Activated CD4-positive, alpha-beta T cell treated with anti-CD3 and anti-CD28 coated beads, Interleukin-10, Interleukin-2, amounts not matched to agents 100 ng/mL and 50 ng/mL, durations not matched to agents 16 hours and 8 hours (primary cell): ENCODE measurements around the gene TCF23.

Experiments used
- DNase-seq: peaks from one replicate; pipeline ENCODE4 v3.0.0-alpha.2; 2020

The TCF23 gene

GRCh38 chr2:27128668-27129571, 19.9 kb upstream of the TCF23 start:
- no peak for DNase-seq

GRCh38 chr2:27130396-27130795, 18.4 kb upstream of the TCF23 start:
- no peak for DNase-seq

DNA sequence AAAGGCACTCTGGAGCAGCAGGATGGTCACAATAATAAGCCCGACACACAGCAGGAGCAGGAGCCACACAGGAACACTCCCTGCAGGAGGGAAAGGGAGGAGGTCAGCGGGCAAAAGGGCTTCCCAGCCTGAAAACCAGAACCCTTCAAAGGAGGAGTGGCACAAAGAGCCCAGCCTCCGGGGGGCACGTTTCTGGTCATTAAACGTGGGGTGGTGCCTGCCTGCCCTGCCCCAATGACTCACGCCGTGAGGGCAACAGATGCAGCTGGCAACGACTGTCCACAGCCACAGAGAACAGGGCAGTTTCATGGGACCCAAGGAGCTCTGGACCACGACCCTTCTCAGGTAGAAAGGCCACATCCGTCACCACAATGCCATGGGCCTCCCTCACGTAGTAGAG, 17.4 kb upstream of the TCF23 start:
- DNase-seq, result no peak

GRCh38 chr2:27133195-27133875, 15.5 kb upstream of the TCF23 start:
- DNase-seq, result peak; percentile 39

DNA sequence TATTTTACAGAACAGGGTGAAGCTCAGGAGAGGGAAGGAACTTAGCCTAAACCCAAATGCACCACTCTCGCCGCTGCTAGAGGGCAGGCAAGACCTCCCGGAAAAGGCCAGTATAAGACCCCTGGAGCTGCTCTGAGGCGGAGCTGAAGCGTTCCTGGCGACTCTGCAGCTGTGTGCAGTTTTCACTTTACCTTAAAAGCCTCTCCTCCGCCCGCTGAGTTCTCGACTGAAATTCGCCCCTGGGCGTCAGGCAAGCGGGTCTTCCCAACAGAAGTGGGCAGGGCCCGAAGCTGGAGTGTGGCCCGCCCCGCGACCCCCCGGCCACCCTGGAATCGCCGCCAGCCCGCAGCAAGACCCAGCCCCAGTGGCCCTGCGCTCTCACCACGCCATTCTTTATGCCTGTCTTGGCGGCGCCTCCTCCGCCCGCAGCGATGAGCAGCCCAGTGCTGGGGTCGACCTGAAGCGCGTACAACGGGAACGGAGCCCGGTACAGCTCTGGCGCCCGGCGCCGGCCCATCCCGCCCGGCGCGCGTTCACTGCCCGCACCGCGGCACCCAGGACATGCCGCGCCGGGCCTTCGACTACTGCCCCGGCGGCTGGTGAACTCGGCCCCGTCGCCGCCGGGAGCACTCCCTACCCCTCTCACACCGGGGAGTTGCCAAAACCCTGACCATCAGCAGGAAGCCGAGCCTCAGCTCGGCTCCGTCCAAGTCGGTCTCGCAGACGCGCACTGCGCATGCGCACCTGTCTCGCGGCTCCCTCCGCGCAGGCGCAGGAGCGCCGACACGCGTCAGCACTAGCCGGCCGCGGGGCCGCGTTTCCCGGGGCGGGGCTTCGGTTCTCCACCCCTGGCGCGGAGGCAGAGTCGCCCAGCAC, 14.7 kb upstream of the TCF23 start, which contains the start of gene PREB:
Gene PREB, minus strand, starts transcription at position 732 of the 876 bp plus-strand sequence. Its CDS starts 215 bp downstream, at position 517.
- peak; percentile 99 for DNase-seq

DNA sequence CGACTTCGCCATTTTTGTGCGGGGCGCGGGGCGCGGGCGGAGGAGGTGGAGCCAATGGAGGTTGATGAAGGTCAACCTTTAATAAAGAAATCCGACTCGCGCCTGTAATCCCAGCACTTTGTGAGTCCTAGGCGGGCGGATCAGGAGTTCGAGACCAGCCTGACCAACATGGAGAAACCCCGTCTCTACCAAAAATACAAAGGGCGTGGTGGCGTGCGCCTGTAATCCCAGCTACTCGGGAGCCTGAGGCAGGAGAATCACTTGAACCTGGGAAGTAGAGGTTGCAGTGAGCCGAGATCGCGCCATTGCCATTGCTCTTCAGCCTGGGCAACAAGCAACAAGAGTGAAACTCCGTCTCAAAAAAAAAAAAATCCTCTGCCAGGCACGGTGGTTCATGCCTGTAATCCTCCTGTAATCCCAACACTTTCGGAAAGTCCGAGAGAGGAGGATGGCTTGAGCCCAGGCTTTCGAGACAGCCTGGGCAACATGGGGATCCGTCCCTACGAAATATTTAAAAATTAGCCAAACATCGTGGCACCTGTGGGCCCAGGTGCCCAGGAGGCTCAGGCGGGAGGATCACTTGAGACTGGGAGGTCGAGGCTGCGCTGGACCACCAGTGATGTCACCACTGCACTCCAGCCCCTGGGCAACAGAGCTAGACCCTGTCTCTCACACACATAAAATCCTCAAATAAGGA, 13.9 kb upstream of the TCF23 start:
- DNase-seq, result no peak

GRCh38 chr2:27135478-27135955, 13.3 kb upstream of the TCF23 start:
- no peak for DNase-seq

- DNase-seq, result no peak
These were observed 12.1 kb upstream of the TCF23 start for GRCh38 chr2:27136751-27137150.

- no peak for DNase-seq
These were observed 11.4 kb upstream of the TCF23 start for GRCh38 chr2:27137322-27137935.

DNA sequence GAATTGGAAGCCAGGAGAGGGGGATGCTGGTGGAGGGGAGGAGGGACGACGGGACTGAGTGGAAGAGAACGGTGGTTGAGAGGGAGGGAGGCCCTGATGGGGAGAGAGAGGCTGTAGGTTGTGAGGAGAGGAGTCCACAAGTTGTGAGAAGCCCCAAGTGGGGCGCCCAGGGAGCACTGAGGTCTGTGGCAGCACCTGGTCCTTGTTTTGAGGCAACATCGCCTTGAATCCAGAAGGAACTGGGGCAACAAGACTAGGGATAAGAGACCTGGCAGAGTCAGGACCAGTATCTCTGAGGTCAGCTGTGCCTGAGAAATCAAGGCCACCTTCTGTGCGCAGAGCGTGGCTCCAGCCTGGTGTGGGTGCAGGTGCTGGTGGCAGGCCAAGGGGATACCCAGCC, 10.7 kb upstream of the TCF23 start:
- no peak for DNase-seq

DNA sequence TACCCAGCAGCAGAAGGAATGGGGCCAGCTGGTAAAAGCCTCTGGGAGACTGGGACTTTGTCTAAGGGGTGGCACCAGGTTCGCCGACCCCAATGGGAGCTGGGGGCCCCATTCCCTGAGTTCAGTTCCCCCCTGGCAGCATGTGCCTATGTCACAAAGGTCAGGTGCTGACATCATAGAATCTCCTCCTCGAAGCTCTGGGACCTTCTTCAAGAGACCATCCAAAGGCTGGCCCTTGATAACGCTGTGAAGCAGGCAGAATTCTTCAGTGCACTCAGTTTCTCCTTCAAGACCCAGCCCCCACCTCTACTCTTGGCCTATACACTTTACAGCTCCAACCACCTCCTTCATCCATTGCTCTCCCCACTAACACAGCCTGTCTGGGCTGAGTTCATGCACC, 9.5 kb upstream of the TCF23 start, which contains the start of gene PRR30:
Gene PRR30, minus strand, starts transcription at position 101 of the 400 bp plus-strand sequence. CDS start 1,081 bp downstream, outside the sequence.
- no peak for DNase-seq

GRCh38 chr2:27143285-27143684, 5.5 kb upstream of the TCF23 start:
- DNase-seq, result no peak

DNA sequence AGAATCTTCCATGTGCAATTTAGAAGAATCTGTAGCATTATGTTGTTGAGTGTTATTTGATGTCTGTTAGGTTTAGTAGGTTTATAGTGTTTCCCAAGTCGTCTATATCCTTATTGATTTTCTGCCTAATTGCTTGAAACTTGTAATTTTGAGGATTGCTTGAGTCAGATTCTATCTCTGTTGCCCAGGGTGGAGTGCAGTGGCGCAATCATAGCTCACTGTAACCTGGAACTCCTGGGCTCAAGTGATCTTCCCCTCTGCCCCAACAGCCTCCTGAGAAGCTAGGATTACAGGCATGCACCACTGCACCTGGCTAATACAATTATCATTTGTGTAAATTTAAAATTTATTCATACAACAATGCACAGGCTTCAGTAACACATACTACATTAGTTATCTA, 3.1 kb upstream of the TCF23 start:
- DNase-seq, result no peak

- no peak for DNase-seq
These were observed 869 bp upstream of the TCF23 start for GRCh38 chr2:27147935-27148334.

DNA sequence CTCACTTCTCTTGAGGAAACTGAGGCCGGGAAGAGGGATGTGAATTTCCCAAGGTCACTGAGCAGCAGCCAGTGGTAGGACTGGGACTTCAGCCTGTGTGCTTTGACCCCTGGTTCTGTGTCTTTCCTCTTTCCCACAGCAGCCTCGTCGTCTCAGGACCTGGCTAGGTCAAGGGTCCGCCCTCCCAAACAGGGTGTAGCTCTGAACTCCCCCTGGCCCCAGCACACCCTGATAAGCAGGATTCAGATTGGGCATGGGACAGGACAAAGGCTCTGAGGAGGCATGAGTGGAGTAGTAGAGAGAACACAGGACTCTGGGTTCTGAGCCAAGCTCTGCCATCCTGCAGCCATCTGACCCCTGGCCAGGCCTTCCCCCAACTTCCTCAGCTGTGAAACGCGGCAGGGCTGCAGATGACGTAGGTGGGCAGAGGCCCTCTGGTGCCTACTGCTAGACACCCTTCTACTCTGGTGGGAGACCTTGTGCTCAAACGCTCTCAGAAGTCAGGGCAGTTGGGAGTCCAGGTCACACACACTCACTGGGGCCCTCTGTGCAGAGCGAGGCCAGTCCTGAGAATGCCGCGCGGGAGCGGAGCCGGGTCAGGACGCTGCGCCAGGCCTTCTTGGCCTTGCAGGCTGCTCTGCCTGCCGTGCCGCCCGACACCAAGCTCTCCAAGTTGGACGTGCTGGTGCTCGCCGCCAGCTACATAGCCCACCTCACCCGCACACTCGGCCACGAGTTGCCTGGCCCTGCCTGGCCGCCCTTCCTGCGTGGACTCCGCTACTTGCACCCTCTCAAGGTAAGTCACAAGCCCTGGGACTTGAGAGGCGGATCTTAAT, 984 bp downstream of the TCF23 start:
- DNase-seq, result no peak

- DNase-seq, result no peak
These were observed 1.9 kb downstream of the TCF23 start for GRCh38 chr2:27150639-27151230.

- DNase-seq, result no peak
These were observed 3.4 kb downstream of the TCF23 start for GRCh38 chr2:27152102-27152795.

DNA sequence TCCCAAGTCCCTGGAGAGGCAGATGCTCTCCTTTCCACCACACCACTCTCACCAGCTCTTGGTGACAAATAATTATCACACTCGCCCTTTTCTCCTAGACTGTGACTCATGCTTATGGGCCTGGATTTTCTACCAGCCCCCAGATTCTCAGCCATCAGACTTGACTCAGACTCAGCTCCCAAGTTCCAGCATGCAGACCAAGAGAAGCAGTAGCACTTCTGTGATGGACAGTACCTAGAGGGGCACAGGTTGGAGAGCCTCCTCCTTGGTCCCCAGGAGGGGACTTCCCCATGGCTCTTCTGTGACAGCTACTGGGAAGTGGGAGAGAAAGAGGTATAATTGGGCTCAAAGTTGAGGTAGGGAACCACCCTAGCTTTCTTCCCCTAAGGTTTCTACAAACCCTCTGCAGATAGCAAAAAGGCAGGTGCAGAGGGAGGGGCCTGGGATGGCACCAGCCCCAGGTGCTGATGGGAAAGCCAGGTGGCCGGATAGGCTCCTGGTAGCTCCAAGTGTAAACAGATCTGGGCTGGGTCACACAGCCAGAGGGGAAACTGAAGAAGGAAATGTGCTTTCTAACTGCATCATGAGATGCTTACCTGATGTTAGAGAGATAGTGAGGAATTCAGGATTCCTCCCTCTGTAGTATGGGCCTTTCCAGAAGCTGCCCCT, 4.1 kb downstream of the TCF23 start:
- DNase-seq, result no peak

GRCh38 chr2:27154488-27154887, 5.7 kb downstream of the TCF23 start:
- no peak for DNase-seq
